ENCODE results near the gene CDKN1A.

DNA sequence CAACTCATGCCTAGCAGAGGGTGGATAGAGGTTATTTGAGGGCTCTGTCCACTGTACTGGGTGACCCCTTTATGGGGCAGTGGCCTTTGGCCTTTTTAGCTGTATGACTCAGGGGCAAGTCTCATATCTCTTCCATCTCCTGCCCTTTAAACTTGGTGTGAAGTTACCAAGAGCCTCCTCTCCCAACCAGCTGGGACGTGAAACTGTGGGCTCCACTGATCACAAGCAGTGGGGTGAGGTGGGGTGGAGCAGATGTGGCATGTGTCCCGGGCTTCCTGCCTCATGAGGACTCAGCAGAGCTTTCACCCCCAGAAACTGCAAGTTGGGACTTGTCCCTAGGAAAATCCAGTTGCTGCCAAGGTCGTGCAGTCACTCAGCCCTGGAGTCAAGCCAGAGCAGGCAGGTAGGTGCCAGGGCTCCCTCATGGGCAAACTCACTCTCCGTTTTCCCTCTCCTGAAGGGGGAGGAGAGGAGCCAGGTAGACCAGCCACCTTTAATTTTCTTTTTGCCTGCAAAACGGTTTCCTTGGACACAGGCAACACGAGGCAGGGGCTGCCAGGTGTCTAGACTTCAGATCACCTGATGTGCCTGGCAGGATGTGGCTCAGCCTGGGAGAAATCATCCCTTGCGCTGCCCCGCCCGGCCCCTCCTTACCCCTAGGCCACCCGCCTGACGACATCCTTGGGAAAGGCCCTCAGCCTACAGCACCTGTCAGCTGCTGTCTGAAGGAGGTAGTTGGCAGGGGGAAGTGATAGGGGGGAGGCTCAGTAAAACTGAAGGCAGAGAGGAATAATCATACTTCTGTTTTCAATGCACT is 4.0 kb downstream of the CDKN1A start:
- TF ChIP-seq, protein P1, sequence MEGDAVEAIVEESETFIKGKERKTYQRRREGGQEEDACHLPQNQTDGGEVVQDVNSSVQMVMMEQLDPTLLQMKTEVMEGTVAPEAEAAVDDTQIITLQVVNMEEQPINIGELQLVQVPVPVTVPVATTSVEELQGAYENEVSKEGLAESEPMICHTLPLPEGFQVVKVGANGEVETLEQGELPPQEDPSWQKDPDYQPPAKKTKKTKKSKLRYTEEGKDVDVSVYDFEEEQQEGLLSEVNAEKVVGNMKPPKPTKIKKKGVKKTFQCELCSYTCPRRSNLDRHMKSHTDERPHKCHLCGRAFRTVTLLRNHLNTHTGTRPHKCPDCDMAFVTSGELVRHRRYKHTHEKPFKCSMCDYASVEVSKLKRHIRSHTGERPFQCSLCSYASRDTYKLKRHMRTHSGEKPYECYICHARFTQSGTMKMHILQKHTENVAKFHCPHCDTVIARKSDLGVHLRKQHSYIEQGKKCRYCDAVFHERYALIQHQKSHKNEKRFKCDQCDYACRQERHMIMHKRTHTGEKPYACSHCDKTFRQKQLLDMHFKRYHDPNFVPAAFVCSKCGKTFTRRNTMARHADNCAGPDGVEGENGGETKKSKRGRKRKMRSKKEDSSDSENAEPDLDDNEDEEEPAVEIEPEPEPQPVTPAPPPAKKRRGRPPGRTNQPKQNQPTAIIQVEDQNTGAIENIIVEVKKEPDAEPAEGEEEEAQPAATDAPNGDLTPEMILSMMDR (IDR thresholded peaks at IDR 0.05): no peak
- TF ChIP-seq POLR2A (IDR thresholded peaks at IDR 0.05): no peak

Measured in uterus (tissue), 2 donors.